Left hindlimb (tissue), 1 donor: ENCODE results near the gene ME2.
"Not testable (repeated sequence)": the region's sequence is repeated elsewhere in the genome, so short reads cannot be mapped to it uniquely, and the experiment has no call there.

ENCODE experiments used
- DNase-seq: peaks from one replicate; pipeline ENCODE4 v3.0.0-alpha.2; 2018

The ME2 gene

GRCh38 chr18:50862401-50862800 lies 16.5 kb upstream of the ME2 start:
- no peak for DNase-seq

GRCh38 chr18:50863840-50864375 lies 15.0 kb upstream of the ME2 start:
- no peak for DNase-seq

GRCh38 chr18:50866765-50867164 lies 12.2 kb upstream of the ME2 start:
- DNase-seq: no peak

- DNase-seq: no peak
Measured at GRCh38 chr18:50869150-50869549, 9.8 kb upstream of the ME2 start.

GRCh38 chr18:50870138-50870845 lies 8.6 kb upstream of the ME2 start:
- no peak for DNase-seq

- no peak for DNase-seq
Measured at GRCh38 chr18:50871846-50872245, 7.1 kb upstream of the ME2 start.

GRCh38 chr18:50875966-50876536 lies 2.9 kb upstream of the ME2 start:
- no peak for DNase-seq

GRCh38 chr18:50877545-50878265 lies 1.2 kb upstream of the ME2 start:
- no peak for DNase-seq

GRCh38 chr18:50879302-50880118 lies 592 bp downstream of the ME2 start:
- DNase-seq: no peak

GRCh38 chr18:50880119-50880465 lies 1.2 kb downstream of the ME2 start:
- no peak for DNase-seq

- not testable (repeated sequence) for DNase-seq
Measured at GRCh38 chr18:50880944-50881343, 2.0 kb downstream of the ME2 start.

GRCh38 chr18:50886929-50887328 lies 8.0 kb downstream of the ME2 start:
- no peak for DNase-seq

GRCh38 chr18:50895350-50896045 lies 16.6 kb downstream of the ME2 start:
- DNase-seq: no peak

- DNase-seq: no peak
Measured at GRCh38 chr18:50896093-50896492, 17.2 kb downstream of the ME2 start.

- DNase-seq: no peak
Measured at GRCh38 chr18:50898919-50899318, 20.0 kb downstream of the ME2 start.

GRCh38 chr18:50902797-50903196 lies 23.9 kb downstream of the ME2 start:
- no peak for DNase-seq

GRCh38 chr18:50906843-50907242 lies 27.9 kb downstream of the ME2 start:
- no peak for DNase-seq

GRCh38 chr18:50909261-50909660 lies 30.3 kb downstream of the ME2 start:
- DNase-seq: no peak

- no peak for DNase-seq
Measured at GRCh38 chr18:50911006-50911405, 32.1 kb downstream of the ME2 start.

- DNase-seq: no peak
Measured at GRCh38 chr18:50917021-50917420, 38.1 kb downstream of the ME2 start.

- no peak for DNase-seq
Measured at GRCh38 chr18:50918153-50918552, 39.2 kb downstream of the ME2 start.

GRCh38 chr18:50924372-50924771 lies 45.5 kb downstream of the ME2 start:
- no peak for DNase-seq

- no peak for DNase-seq
Measured at GRCh38 chr18:50926521-50926920, 47.6 kb downstream of the ME2 start.
